BLaER1 treated with 17β-estradiol and CSF1 and Interleukin-3, amounts not matched to agents 10 nM and 100 nM (cell line): ENCODE measurements around the gene OR13C5.
"Not testable (repeated sequence)": the region's sequence is repeated elsewhere in the genome, so short reads cannot be mapped to it uniquely, and the experiment has no call there.

ENCODE experiments used
- H3K27ac ChIP-seq, 11 experiments: shearing (Covaris generic); formaldehyde crosslinking; 2 replicates each; pipeline ENCODE4 v1.8.1; 2022
- H3K27me3 ChIP-seq, 11 experiments: shearing (Covaris generic); formaldehyde crosslinking; 2 replicates each; pipeline ENCODE4 v1.8.1; 2022
- H3K36me3 ChIP-seq, 11 experiments: shearing (Covaris generic); formaldehyde crosslinking; 2 replicates each; pipeline ENCODE4 v1.8.1; 2022
- H3K4me1 ChIP-seq, 10 experiments: shearing (Covaris generic); formaldehyde crosslinking; 2 replicates each; pipeline ENCODE4 v1.8.1; 2022
- H3K4me2 ChIP-seq, 11 experiments: shearing (Covaris generic); formaldehyde crosslinking; 2 replicates each; pipeline ENCODE4 v1.8.1; 2022
- H3K4me3 ChIP-seq, 10 experiments: shearing (Covaris generic); formaldehyde crosslinking; 2 replicates each; pipeline ENCODE4 v1.8.1; 2022
- H3K9ac ChIP-seq, 11 experiments: shearing (Covaris generic); formaldehyde crosslinking; 2 replicates each; pipeline ENCODE4 v1.8.1; 2022
- H3K9me3 ChIP-seq, 11 experiments: shearing (Covaris generic); formaldehyde crosslinking; replicated peaks in 1 of 11; 2 replicates each; pipeline ENCODE4 v1.8.1; 2022
- H4K20me1 ChIP-seq, 11 experiments: shearing (Covaris generic); formaldehyde crosslinking; 2 replicates each; pipeline ENCODE4 v1.8.1; 2022
- Cebpa-rat ChIP-seq, 11 experiments: shearing (Covaris generic); IDR thresholded peaks; 2 replicates each; pipeline ENCODE4 v1.8.1; 2022

Gene OR13C5, protein sequence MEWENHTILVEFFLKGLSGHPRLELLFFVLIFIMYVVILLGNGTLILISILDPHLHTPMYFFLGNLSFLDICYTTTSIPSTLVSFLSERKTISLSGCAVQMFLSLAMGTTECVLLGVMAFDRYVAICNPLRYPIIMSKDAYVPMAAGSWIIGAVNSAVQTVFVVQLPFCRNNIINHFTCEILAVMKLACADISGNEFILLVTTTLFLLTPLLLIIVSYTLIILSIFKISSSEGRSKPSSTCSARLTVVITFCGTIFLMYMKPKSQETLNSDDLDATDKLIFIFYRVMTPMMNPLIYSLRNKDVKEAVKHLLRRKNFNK

DNA sequence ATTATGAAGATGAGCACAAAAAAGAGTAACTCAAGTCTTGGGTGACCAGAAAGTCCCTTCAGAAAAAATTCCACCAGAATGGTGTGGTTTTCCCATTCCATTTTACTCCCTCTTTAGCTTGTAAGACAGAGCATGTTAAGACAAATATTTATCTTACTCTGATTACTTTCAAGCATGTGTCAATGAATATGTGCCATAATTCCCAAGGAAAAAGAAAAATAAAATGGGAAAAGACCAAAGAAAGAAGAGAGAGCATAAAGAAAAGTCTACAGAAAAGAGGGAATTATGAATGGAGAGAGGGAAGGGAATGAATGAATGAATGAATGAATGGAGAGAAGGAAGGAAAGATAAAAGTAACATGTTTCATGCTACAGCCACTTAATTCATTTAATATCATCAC is at the start of gene OR13C5:
OR13C5 (minus strand) TSS at position 101 of the 400 bp plus-strand sequence; CDS start at position 101, 0 bp downstream.
- not testable (repeated sequence) for H3K9me3 ChIP-seq, H3K4me2 ChIP-seq

DNA sequence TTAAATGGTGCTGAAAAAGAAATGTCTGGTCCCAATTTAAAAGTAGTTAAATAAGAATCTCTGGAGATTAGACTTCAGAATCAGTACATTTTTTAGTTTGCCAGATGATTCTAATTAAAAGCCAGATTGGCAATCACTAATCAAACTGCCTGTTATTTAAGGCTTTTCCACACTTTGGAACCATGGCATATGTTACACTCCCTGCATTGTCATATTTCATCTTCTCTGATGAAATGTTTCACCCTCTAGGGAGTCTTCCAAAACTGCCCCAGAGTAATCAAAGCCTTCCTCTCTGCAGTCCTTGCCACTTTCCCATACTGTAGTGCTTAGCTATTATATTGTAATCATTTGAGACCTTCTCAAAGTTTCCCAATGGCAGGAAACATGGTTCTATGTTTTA is 36.2 kb upstream of the OR13C5 start:
- Histone ChIP-seq H3K27ac (no peak overlapping the region), H4K20me1 (no peaks in the 10 kb centered on the region), H3K4me2 (no peak overlapping the region), H3K27me3 (no peaks in the 10 kb centered on the region), H3K9me3 (peaks cover 31 to 55% (median 37%) of the 10 kb centered on the region in 11 experiments), H3K4me1 (peaks cover 0 to 5% (median 0%) of the 10 kb centered on the region in 10 experiments; a peak in 3 of 20 replicates), H3K36me3 (no peaks in the 10 kb centered on the region), H3K9ac (no peak overlapping the region), H3K4me3 (no peak overlapping the region)
- TF ChIP-seq Cebpa-rat (IDR thresholded peaks at IDR 0.05) = no peak

More for the DNA sequence above, at the start of gene OR13C5:
- not testable (repeated sequence) for H4K20me1 ChIP-seq, H3K36me3 ChIP-seq, H3K4me3 ChIP-seq, H3K27me3 ChIP-seq, H3K27ac ChIP-seq, H3K9ac ChIP-seq, H3K4me1 ChIP-seq

DNA sequence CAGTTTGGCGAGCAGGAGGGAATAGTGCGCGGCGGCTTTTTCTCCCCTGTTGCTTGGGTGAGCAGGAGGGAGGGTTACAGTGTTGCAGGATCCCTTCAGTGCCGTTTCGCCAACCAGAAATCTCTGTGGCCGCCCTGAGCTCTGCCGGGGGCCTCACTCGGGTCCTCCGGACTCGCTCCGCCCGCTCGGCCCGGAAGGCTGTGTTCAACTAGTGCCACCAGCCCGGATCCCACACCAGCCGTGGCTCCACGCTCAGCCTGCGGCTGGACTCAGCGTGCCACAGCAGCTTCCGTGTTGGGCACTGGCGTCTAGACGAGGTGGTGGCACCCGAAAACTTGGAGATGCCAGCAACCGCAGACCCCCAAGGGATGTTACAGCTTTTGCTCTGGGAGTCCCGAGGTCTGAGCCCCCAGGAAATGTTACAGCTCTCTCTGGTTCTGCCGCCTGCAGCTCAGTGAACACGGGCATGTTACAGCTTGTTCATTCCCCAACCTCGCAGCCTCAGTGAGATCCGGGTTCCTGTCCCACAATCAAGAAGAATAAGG is 34.8 kb upstream of the OR13C5 start:
- no peak for TF ChIP-seq Cebpa-rat (IDR thresholded peaks at IDR 0.05)
- Histone ChIP-seq H3K4me2 (no peak overlapping the region), H3K9me3 (peaks cover 19 to 43% (median 28%) of the 10 kb centered on the region in 11 experiments)

DNA sequence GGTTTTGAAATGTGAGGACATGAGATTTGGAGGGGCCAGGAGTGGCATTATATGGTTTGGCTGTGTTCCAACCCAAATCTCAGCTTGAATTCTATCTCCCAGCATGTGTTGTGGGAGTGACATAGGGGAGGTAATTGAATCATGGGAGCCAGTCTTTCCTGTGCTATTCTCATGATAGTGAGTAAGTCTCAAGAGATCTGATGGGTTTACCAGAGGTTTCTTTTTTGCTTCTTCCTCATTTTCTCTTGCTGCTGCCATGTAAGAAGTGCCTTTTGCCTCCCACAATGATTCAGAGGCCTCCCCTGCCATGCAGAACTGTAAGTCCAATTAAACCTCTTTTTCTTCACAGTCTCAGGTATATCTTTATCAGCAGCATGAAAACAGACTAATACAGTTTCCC is 26.8 kb upstream of the OR13C5 start:
- H3K9ac ChIP-seq, H3K4me3 ChIP-seq, H3K27ac ChIP-seq, H3K36me3 ChIP-seq, H3K4me1 ChIP-seq, H3K4me2 ChIP-seq, H3K27me3 ChIP-seq, H4K20me1 ChIP-seq: not testable (repeated sequence)
- peaks cover 4 to 24% (median 17%) of the 10 kb centered on the region in 11 experiments; a peak in 15 of 22 replicates for H3K9me3 ChIP-seq

More for the DNA sequence above, 34.8 kb upstream of the OR13C5 start:
- H3K4me1 ChIP-seq = peaks cover 0 to 5% (median 0%) of the 10 kb centered on the region in 10 experiments; a peak in 3 of 20 replicates
- no peak overlapping the region for H3K4me3 ChIP-seq
- H3K27ac ChIP-seq = no peak overlapping the region
- H3K36me3 ChIP-seq = no peaks in the 10 kb centered on the region
- no peaks in the 10 kb centered on the region for H3K27me3 ChIP-seq
- no peak overlapping the region for H3K9ac ChIP-seq
- H4K20me1 ChIP-seq = no peaks in the 10 kb centered on the region

DNA sequence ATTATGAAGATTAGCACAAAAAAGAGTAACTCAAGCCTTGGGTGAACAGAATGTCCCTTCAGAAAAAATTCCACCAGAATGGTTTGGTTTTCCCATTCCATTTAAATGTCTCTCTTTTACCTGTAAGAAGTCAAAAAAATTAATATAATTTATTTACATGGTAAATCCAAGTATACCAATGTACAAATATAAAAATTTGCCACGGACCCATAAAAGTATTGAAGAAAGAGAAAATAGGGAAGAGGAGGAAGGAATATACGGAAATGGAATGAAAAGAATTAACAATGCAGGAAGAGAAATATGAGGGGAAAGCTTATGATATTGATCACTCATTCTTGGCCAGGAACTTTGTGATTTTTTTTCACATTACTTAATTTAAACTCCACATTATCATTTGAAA is 18.9 kb upstream of the OR13C5 start, which contains the start of gene OR13C9:
OR13C9 (minus strand) TSS at position 101 of the 400 bp plus-strand sequence; CDS start at position 101, 0 bp downstream.
- Histone ChIP-seq H3K27ac (no peak within 1 kb of the TSS), H3K4me3 (no peak within 1 kb of the TSS), H3K9me3 (peaks cover 0 to 5% (median 0%) of the 10 kb centered on the region in 11 experiments; a peak in 2 of 22 replicates), H3K4me1 (no peaks in the 10 kb centered on the region), H3K27me3 (no peaks in the 10 kb centered on the region), H3K9ac (no peak within 1 kb of the TSS), H3K4me2 (no peak within 1 kb of the TSS), H3K36me3 (no peaks in the 10 kb centered on the region), H4K20me1 (no peaks in the 10 kb centered on the region)
- no peak for TF ChIP-seq Cebpa-rat (IDR thresholded peaks at IDR 0.05)

DNA sequence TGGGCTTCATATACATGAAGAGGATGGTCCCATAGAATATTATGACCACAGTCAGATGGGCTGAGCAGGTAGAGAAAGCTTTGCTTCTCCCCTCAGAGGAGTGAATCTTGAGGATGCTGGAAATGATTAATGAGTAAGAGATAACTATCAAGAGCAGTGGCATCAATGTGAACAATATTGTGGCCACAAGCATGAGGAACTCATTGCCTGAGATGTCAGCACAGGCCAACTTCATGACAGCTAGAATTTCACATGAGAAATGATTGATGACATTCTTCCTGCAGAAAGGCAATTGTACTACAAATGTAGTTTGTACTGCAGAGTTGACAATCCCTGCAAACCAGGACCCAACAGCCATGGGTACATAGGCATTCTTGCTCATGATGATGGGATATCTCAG is 18.2 kb upstream of the OR13C5 start:
- Histone ChIP-seq H3K9ac (no peak overlapping the region), H3K9me3 (peaks cover 0 to 5% (median 0%) of the 10 kb centered on the region in 11 experiments; a peak in 2 of 22 replicates), H3K4me2 (no peak overlapping the region), H3K27me3 (no peaks in the 10 kb centered on the region), H3K36me3 (no peaks in the 10 kb centered on the region), H3K27ac (no peak overlapping the region), H3K4me1 (no peaks in the 10 kb centered on the region), H3K4me3 (no peak overlapping the region), H4K20me1 (no peaks in the 10 kb centered on the region)
- TF ChIP-seq Cebpa-rat (IDR thresholded peaks at IDR 0.05) = no peak

DNA sequence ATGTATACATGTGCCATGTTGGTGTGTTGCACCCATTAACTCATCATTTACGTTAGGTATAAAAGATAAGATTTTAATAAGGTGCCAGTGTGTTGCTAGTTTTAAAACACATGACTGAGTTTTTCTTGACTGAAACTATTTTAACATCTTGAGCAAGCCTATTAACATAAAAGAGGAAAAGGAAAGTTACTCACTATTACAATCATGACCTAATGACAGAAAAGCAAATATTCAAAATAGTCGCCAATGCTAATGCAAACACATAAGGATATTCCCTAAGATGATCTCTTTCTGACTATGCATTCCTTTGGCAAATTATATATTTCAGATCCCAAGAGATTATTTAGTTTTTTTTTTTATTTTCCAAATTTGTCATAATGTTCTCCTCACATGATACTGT is 12.0 kb upstream of the OR13C5 start:
- H3K9me3 ChIP-seq = peaks cover 0 to 5% (median 0%) of the 10 kb centered on the region in 11 experiments; a peak in 2 of 22 replicates
- no peaks in the 10 kb centered on the region for H4K20me1 ChIP-seq
- H3K36me3 ChIP-seq = no peaks in the 10 kb centered on the region
- H3K27ac ChIP-seq = no peak overlapping the region
- H3K27me3 ChIP-seq = no peaks in the 10 kb centered on the region
- no peak overlapping the region for H3K4me2 ChIP-seq
- no peaks in the 10 kb centered on the region for H3K4me1 ChIP-seq
- H3K4me3 ChIP-seq = no peak overlapping the region
- H3K9ac ChIP-seq = no peak overlapping the region
- no peak for TF ChIP-seq Cebpa-rat (IDR thresholded peaks at IDR 0.05)

DNA sequence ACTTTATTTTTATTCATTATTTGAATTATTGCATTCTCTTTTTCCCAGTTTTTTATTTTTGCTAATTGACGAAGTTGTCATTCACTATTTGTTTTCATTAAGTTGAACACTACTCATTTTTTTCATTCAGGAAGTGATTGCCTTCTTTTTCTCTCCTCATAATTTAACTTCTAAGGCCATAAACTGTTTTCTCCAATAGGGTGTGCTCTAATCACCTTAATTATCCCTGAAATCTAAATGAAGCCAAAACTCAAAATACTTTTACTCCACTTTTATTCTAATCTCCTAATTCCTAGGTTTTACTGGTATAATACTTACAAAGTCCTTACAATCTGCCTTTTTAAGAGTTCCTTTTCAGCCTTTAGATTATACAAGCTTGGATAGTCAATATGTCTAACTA is 9.1 kb upstream of the OR13C5 start:
- H3K4me2 ChIP-seq = no peak overlapping the region
- H3K27me3 ChIP-seq = no peaks in the 10 kb centered on the region
- no peak overlapping the region for H3K9ac ChIP-seq
- H3K4me3 ChIP-seq = no peak overlapping the region
- no peaks in the 10 kb centered on the region for H4K20me1 ChIP-seq
- no peaks in the 10 kb centered on the region for H3K36me3 ChIP-seq
- H3K9me3 ChIP-seq = no peaks in the 10 kb centered on the region
- no peak for TF ChIP-seq Cebpa-rat (IDR thresholded peaks at IDR 0.05)
- no peaks in the 10 kb centered on the region for H3K4me1 ChIP-seq
- H3K27ac ChIP-seq = no peak overlapping the region

DNA sequence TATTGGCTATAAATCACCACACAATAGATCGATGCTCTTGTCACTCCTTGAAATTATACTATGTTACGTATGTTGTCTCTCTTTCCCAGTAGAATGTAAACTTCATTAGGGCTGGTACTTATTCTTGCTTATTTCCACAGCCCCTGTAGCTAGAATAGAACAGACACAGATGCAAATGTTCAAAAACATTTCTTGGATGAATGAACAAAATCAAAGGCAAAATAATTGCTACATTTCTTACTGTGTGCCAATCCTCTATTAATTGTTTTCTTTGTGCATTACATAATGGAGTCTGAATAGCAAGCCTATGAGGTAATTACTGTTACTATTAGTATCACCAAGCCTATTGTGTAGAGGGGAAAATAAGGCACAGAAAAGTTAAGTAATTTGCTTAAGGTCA is 6.9 kb upstream of the OR13C5 start:
- no peak overlapping the region for H3K9ac ChIP-seq
- no peak for TF ChIP-seq Cebpa-rat (IDR thresholded peaks at IDR 0.05)

DNA sequence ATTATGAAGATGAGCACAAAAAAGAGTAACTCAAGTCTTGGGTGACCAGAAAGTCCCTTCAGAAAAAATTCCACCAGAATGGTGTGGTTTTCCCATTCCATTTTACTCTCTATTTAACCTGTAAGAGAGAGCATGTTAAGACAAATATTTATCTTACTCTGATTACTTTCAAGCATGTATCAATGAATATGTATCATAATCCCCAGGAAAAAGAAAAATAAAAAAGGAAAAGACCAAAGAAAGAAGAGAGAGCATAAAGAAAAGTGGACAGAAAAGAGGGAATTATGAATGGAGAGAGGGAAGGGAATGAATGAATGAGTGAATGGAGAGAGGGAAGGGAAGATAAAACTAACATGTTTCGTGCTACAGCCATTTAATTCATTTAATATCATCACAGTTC is 6.3 kb upstream of the OR13C5 start, which contains the start of gene OR13C2:
OR13C2 (minus strand) TSS at position 101 of the 400 bp plus-strand sequence; CDS start at position 101, 0 bp downstream.
- H3K9ac ChIP-seq, H3K4me2 ChIP-seq, H3K4me1 ChIP-seq, H3K27ac ChIP-seq, H3K9me3 ChIP-seq, H4K20me1 ChIP-seq, H3K4me3 ChIP-seq, H3K36me3 ChIP-seq, H3K27me3 ChIP-seq: not testable (repeated sequence)

More for the DNA sequence above, 6.9 kb upstream of the OR13C5 start:
- Histone ChIP-seq H3K27ac (no peak overlapping the region), H3K4me3 (no peak overlapping the region), H3K9me3 (no peaks in the 10 kb centered on the region), H4K20me1 (no peaks in the 10 kb centered on the region), H3K36me3 (no peaks in the 10 kb centered on the region), H3K27me3 (no peaks in the 10 kb centered on the region), H3K4me1 (no peaks in the 10 kb centered on the region), H3K4me2 (no peak overlapping the region)
